SK-N-SH (cell line): ENCODE data around the gene ANO5.

Experiments
- CTCF ChIP-seq: fragments of 200-600 bp; sonication (generic); IDR thresholded peaks from 2 replicates; pipeline ENCODE4 v1.6.1; 2017; ENCODE audit warnings: antibody characterized with exemption, mild to moderate bottlenecking, moderate library complexity
- EZH2phosphoT487 ChIP-seq: fragments of 200-600 bp; sonication (generic); IDR thresholded peaks from 2 replicates; pipeline ENCODE4 v1.6.1; 2017; ENCODE audit warnings: low read depth, mixed run types, mild to moderate bottlenecking, antibody characterized with exemption, moderate library complexity, borderline replicate concordance
- FOXM1 ChIP-seq: IDR thresholded peaks from 2 replicates; pipeline ENCODE4 v1.4.0; 2012; ENCODE audit warnings: low read depth, mild to moderate bottlenecking
- POLR2AphosphoS5 ChIP-seq: IDR thresholded peaks from 2 replicates; pipeline ENCODE4 v1.6.1; 2012; ENCODE audit warnings: low read depth, low read length
- RAD21 ChIP-seq: IDR thresholded peaks from 2 replicates; pipeline ENCODE4 v1.6.1; 2012; ENCODE audit warnings: mild to moderate bottlenecking, low read length
- REST ChIP-seq: IDR thresholded peaks from 2 replicates; pipeline ENCODE4 v1.6.1; 2012; ENCODE audit warnings: mild to moderate bottlenecking, low read depth, low read length, moderate library complexity
- RFX5 ChIP-seq: IDR thresholded peaks from 2 replicates; pipeline ENCODE4 v1.6.1; 2012; ENCODE audit warnings: mild to moderate bottlenecking, improper control_type of control experiment, low read length
- SIN3A ChIP-seq: IDR thresholded peaks from 2 replicates; pipeline ENCODE4 v1.6.1; 2012; ENCODE audit warnings: low read depth, mild to moderate bottlenecking, low read length, moderate library complexity, borderline replicate concordance
- TAF1 ChIP-seq: IDR thresholded peaks from 2 replicates; pipeline ENCODE4 v1.6.1; 2012; ENCODE audit warnings: low read depth, mild to moderate bottlenecking, low read length, moderate library complexity, borderline replicate concordance
- YY1 ChIP-seq: IDR thresholded peaks from 2 replicates; pipeline ENCODE4 v1.4.0; 2012; ENCODE audit warnings: low read depth, mild to moderate bottlenecking

GRCh38 chr11:22180131-22180530 lies 12.8 kb upstream of the ANO5 start:
- TF ChIP-seq RFX5 (no peak), POLR2AphosphoS5 (no peak), CTCF (no peak), TAF1 (no peak), YY1 (no peak), RAD21 (no peak), SIN3A (no peak), REST (no peak), FOXM1 (no peak), EZH2phosphoT487 (no peak)
